ENCODE measurements around the gene DHX15.
"Not testable (repeated sequence)": the region's sequence is repeated elsewhere in the genome, so short reads cannot be mapped to it uniquely, and the experiment has no call there.

The DHX15 gene

DNA sequence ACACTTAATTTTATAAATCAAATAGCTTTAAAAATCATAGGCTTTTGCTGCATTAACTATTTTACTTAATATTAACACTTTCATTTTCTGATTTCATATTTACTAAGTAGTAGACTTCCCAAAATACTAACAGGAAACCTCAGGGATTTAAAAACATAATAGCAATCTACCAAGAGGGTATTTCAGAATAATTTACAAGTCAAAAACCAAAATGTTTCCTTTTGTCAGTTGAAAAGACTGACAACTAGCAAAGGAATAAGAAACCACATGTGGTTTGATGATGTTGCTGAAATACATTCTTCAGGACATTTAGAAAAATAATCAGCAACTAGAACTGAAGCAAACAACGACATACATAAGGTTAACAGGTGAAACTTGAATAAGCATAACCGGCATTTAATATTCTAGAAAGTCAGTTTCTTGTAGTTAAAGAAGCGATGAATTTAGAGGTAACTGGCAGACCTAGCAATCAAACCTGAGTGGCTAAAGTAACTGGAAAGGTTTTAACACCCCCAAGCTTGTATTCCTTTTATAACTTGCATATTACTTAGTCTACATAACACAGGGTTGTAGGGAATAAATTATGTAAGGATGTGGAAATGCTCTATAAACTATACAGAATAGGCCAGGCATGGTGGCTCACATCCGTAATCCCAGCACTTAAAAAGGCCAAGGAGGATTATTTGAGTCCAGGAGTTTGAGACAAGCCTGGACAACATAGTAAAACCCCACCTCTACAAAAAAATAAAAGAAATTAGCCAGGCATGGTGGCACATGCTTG is 40.0 kb downstream of the DHX15 start:
- DNase-seq (ENCODE audit: low read depth), result no peak

DNA sequence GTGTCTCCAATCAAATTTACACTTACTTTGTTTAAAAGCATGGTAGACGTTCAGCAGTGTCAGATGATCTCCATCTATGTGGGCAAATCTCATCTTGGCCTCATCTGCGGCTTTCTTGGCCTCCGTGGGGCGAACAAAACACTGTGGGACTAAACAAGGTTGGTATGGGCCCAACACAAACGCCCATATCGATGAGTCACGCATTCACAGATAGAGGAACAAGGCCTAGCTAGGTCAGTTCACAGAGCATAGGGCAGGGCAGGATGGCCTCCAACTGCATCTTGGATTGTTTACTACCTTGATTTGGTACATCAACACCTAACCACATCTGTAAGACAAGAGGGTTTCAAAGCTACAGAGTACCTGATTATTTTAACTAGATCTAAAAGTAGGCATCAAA is 47.3 kb downstream of the DHX15 start:
- peak; percentile 15 for DNase-seq (ENCODE audit: low read depth)

DNA sequence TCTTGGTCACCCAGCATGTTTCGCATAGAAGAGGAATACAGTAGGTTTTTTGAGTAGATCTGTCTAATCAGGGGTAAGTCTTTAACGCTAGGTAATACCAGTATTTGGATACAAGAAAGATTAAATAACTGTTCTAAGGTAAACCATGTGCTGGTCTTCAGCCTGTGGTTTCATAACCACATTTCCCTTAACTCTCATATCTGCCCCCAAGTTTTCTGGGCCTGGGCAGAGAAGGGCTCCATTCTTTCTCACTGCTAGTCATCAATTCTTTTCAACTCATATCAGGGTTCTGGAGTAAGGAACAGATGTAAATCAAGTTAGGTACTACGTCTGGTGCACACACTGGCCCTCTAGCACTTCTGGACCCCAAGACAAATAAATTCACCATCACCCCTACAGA is 49.0 kb downstream of the DHX15 start:
- no peak for DNase-seq (ENCODE audit: low read depth)

DNA sequence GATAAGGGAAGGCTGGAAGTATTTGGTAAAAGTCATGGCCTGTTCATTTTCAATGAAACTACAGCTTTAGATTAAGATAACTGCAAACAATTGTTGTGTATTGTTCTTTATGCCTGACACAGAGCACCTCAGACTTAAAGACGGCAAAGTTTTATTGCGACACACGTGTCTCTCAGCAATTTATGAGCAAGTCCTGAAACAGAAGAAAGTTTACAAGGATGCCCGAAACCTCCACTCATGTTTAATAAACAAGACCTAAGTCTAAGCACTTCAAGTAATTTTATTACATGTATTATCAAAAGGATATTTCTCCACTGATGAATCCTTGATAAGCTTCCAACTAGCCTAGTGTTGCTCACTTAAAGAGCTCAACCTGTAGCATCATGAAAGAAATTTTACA is 51.0 kb downstream of the DHX15 start:
- DNase-seq (ENCODE audit: low read depth), result peak; percentile 6

DNA sequence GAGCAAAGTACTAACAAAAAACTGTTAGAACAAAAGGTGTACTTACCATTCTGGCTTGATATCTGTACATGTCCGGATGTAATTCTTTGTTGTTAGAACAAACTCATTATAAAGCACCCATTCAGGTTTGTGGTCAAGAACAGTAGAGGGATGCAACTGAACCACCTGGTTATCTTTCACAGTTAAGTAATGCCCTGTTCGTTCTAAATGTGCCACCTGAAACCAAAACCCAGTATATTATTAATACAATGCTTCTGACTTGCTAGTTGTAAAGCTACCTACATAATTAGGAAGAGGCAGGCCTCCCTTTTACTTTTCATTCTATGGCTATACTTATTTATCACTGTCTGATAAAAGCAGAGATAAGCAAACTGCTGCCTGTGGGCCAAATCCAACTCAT is 54.8 kb downstream of the DHX15 start:
- no peak for DNase-seq (ENCODE audit: low read depth)

DNA sequence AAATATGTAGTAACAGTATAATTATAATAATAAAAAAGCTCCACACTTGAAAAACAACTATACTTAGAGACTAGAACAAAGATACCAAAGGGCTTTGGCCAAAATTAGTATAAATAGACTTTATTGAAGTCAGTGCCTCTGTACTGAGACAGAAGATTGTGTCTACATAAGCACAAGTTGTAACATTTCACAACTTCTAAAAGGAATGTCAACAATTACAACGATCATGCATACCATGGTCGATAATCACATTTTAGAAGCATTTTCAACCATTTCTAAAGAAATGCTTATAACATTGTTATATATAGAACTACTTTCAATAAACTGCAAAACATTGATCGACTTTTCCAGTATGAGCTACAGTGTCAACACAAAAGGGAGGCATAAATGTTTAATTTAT is 57.0 kb downstream of the DHX15 start:
- DNase-seq (ENCODE audit: low read depth), result no peak

DNA sequence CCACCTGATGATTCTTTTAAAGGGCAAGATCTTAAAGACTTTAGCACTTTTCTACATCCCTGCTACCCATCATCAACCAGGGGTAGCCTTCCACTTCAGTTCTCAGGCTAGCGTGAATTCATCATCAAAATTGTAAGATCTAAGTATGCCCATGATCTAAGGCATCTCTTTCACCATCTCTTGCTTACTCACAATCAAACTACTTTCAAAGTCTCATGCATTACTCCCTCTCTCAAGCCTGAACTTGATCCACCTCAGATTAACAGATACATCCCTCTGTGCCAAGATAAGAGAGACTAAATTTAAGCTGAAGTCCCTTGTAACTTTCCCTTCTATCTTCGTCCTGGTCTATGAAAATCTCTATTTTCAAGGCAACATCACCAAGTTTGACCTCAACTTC is 62.8 kb downstream of the DHX15 start:
- DNase-seq (ENCODE audit: low read depth), result no peak

DNA sequence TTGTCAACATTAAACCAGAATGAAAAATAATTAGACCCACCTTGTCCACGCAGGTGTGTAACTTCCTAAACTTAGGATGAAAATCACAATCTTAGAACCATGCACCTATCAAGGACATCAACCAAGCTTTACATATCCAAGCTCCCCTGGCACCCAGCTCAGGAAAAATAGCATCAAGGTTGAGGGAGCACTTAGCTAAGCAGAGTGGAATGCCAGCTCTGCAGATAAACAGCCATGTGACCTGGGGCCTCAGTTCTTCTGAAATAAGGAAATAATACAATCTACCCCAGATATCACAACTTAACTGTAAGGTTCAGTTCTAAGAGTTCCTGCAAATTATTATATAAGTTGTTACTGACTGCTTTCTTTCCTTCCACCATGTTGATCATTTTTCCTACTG is 64.7 kb downstream of the DHX15 start:
- peak; percentile 14 for DNase-seq (ENCODE audit: low read depth)

DNA sequence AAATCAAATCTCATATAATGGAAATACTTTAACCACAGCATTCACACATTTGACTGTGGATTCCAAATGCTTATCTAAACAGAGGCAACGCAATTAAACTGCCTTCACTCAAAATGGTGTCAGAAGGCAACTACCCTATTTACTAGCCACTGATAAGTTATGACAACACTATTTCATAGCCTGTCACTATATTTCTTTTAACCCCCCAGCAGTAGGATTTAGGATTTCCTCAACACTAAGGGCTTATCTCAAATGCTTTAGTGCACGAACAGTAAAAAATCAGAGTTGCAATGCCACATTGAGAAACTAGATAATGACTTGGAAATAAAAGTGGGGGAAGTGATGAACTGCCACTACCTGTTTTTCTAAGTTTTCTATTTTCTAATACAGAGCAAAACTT is 66.7 kb downstream of the DHX15 start:
- DNase-seq (ENCODE audit: low read depth), result no peak

DNA sequence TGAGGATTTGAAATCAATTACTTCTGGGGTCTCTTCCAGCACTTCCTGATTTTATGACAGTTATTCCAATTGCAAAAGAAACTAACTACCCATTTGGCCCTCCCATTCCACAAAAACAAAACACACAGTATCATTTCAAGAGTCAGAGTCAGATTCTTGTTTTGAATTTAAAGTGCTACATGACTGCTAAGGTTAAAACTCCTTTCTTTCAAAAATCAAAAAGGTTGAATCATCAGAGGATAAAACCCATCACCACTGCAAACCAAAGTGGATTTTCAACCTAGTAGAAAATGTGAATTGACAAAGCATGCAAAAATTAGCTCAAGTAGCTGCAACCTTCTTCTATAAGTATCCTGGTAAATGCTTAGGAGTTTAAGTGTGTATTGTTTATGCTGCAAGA is 67.4 kb downstream of the DHX15 start:
- no peak for DNase-seq (ENCODE audit: low read depth)

DNA sequence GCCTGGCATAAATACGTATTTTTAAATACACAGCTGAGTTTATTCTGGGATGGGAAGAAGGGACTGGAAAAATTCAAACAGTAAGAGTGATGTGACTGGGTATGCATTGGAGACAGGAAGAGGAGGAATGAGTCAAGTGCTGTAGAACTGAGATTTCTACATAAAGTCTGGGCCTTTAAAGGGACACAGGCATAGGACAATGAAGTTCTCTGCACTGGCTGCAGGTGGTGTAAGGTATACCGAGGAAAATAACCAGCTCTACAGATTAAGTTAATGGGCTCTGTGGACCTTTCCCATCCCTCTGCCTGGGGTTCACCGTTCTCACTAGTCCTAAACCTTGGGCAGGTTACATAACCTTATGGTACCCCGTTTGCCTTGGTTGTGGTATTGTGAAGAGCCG is 68.7 kb downstream of the DHX15 start:
- peak; percentile 42 for DNase-seq (ENCODE audit: low read depth)

DNA sequence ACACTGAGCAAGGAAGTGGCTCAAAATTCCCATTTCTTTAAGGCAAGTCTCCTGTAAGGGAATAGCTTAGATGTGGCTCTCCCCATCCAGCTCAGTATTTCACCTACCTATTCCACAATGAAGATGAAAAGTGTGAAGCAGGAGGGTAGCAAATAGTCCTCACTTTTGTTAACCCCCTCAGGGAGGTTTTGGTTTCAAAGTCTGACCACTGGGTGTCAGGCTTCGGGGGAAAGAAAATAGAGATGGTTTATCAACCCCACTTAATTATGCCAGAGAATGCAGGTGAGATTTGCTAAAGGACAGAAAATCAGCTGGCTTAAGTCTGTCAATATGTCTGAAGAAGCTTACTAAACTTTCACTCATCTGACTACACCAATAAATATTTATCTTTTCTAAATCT is 69.5 kb downstream of the DHX15 start:
- peak; percentile 13 for DNase-seq (ENCODE audit: low read depth)

DNA sequence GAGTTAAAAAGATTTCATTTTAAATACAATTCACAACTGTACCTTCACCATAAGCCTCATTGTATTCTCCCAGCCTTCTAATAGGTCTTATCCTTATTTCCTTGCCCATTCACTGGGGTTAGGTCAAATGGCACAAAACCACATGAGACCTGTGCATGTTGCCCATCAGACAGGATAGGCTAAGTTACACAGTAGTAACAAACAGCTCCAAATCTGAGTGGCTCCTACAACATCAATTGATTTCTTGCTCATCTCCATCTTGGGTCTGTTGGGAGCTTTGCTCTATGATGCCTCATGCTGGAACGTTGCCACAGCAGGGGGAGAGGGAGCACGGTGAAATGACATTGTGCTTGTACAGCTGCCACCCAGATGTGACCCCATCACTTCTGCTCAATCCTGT is 70.6 kb downstream of the DHX15 start:
- DNase-seq (ENCODE audit: low read depth), result no peak

DNA sequence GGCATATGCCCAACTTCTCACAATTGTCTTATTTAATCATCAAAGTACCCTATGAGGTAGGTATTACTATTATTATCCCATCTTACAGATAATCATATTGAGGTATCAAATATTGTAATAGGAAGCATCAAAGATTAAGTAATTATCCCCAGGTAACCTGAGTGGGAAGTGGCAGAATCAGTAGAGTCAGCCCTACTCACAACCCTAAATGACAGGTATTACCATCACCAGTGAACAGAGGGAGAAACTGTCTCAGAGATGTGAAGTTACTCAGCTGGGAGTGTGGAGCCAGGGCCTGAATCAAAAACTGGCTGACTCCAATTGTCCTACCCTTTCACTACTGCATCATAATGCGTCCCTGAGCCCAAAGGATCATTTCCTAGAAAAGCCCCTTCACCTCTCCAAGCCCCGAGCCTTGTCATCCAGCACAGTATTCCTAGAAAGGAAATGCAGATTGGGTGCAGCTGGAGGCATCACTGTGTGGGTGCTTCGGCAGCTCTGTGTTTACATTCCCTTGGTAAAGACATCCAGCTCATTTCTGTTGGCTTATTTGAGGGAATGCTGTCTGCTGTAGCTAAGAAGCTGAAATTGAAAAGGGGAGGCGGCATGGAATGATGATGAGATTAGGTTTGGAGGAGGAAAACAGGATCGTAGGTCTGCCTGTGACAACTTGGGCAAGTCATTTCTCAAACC is 72.8 kb downstream of the DHX15 start:
- DNase-seq (ENCODE audit: low read depth), result no peak

DNA sequence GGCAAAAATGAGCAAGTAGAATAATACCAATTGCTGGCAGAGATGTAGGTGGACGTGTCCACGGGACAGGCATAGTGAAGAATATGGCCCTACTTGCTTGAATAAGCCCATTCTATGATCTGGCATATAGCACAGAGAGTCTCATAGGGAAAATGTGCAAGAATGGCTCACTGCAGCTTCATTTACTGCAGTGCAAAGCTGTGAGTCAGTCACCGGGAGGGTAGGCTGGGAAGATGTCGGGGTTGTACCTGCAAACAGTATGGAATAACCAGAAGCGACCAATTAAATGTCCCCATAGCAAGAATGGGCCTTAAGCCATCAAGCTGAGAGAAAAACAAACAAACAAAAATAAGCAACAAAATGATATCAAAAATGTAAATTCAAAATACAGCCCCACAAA is 74.3 kb downstream of the DHX15 start:
- DNase-seq (ENCODE audit: low read depth), result no peak

DNA sequence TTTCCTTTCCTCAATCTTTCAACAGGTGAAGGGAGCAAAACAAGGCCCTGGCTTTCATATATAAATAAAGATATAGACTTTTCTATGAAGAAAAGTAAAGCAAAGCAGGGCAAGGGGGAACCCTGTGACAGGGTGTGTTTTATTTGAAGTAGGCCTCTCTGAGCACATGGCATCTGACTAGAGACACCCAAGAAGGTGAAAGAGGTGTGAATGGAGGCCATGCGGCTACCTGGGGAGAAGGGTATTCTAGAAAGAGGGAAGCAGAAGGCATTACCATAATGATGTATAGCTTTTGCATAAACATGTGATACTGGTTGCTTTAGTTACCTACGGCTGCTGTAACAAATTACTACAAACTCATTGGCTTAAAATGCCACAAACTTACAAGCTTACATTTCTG is 75.8 kb downstream of the DHX15 start:
- DNase-seq (ENCODE audit: low read depth), result no peak

DNA sequence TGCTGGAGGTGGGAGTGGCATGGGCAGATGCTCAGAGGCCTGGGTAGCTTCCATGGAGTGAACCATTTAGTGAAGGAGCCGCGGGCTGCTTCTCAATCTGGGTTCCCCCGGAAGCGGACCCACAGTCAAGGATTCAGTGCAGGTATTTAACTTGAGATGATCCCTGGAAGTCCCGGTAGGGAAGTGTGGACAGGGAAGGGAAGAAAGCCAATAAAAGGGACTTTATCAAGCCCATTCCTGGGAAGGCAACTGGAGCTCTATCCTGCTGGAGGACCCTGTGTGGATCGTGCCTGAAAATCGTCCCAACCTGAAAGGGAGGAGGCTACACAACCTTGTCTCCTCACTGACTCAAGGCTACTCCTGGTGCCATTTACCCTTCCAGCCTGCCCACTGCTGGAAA is 76.9 kb downstream of the DHX15 start:
- no peak for DNase-seq (ENCODE audit: low read depth)

DNA sequence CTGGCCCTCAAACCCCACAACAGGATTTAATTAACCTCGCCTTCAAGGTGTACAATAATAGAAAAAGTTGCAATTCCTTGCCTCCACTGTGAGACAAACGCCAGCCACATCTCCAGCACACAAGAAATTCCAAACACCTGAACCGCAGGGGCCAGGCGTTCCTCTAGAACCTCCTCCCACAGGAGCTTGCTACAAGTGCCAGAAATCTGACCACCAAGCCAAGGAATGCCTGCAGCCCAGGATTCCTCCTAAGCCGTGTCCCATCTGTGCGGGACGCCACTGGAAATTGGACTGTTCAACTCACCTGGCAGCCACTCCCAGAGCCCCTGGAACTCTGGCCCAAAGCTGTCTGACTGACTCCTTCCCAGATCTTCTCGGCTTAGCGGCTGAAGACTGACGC is 81.3 kb downstream of the DHX15 start:
- not testable (repeated sequence) for DNase-seq (ENCODE audit: low read depth)

DNA sequence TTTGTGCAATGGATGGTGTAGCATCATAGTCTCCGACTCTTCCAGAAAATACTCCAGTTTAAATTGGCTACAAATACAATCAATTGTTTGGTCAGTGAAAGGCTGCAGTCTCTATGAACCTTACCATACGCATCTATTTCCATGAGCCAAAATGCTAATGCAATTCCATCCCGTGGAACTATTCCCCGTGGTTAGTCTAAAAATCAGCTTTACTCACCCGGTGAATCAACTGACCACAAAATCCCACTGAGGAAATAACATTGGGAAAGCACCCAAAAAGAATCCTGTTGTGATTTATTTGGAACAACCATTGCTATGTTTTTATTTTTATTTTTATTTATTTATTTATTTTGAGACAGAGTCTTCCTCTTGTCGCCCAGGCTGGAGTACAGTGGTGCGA is 87.1 kb downstream of the DHX15 start:
- DNase-seq (ENCODE audit: low read depth), result no peak

DNA sequence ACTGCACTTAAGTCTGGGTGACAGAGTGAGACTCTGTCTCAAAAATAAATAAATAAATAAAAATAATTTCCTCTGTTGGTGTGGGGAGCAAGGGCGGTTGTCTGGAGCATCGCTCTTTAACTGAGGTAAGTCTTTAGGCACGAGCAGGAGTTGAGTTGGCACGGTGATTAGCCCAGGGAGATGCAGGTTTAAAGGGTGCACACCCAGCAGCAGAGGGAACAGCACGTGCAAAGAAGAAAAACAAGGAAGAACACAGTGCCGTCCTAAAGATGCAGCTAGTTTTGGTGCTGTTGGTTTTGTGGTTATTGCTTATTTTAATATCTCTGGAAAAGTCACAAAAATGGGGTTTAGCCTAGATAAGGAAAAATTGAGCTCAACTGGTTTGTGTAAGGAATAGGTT is 87.8 kb downstream of the DHX15 start:
- DNase-seq (ENCODE audit: low read depth), result no peak

DNA sequence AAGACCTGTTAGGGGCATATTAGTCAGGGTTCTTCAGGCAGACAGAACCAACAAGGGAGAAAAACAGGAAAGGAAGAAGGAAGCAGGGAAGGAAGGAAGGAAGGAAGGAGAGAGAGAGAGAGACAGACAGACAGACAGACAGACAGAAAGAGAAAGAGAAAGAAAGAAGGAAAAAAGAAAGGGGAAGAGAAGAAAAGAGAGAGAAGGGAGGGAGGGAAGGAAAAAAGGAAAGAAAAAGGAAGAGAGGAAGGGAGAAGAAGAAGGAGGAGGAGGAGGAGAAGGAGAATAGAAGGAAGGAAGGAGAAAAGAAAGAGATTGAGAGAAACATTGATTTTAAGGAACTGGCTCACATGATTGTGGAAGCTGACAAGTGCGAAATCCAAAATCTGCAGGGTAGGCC is 89.0 kb downstream of the DHX15 start:
- DNase-seq (ENCODE audit: low read depth), result no peak

DNA sequence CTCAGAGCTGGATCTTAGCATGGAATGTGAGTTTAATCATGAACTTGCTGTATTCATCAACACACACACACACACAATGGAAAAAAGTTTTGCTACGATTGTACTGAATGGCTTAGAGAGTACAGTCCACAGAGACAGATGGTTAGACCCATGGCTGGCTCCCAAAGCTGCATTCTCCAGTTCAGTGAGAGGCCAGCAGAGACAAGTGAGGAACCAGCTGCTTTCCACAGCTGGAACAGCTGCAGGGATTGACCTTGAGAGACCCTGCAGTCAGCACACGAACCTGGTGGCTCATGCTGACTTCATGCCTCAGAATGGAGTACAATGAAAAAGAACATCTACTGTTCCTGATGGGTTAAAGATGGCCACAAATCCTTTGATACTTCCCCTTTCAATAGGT is 94.5 kb downstream of the DHX15 start:
- DNase-seq (ENCODE audit: low read depth), result no peak

DNA sequence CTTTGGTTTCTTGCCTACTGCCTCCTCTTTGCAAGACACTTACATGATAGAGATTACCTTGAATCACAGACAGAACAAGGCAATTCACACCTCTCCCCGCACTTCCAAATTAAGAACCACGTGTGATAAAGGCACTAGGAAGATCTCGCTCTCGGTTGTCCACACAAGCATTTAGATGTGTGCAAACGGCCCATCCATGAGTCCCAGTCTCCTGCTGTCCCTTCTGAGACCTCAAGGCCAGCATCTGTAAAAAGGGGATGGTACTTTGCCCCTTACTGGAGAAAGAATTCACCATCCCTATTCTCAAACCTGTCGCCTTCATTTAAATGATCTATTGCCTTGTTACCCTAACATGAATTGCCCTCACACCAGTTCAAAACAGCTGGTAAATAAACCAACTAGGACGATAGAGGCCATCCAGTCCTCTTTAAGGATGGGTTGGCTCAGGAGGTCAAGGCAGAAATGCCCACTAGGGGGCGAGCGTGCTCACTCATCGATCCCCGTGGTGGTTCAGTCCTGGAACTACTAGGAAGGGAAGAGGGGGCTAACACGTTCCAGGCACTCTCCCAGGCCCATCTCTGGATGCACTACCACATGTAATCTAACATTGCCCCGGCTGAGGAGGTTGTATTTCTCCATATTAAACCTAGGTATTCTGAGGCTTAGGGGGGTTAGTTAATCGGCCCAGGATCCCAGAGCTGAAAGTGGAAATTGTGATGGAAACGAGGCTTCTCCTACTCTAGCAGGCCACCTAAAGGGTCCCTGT is 95.8 kb downstream of the DHX15 start:
- DNase-seq (ENCODE audit: low read depth), result peak; percentile 67

Data from ELR (cell line).